Measurements from ENCODE around the gene EREG. TPM values are rescaled to one million over a fixed set of nuclear protein-coding genes. Genes with fewer than 3 reads are reported as not detected.

Gene EREG
- total and polyA plus RNA-seq, 10 of the 15 experiments (the other 5 are each of a cell fraction or from before 2014, with no cell fraction given): not detected

DNA sequence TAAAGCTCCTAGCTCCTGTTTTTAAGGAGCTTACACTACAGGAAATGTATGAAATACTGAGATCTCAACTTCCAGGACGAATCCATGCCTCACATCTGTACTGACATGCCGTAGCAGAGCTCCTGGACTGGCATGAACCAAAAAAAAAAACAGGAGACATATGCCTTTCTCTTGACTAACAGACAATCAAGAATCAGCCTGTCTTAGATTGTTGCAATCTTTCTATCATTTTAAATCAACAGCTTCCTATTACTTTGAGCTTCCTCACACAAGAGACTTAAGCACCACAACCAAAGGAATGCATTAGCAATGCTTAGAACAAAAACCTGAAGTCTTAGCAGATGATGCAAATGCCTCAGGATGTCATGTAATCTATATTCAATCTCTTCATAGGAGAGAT is 45.3 kb downstream of the EREG start:
- H3K79me2 ChIP-seq (ENCODE audit: control insufficient read depth, insufficient read depth, low read length): no peaks in the 10 kb centered on the region
- no peaks in the 10 kb centered on the region for H3K4me1 ChIP-seq (ENCODE audit: control insufficient read depth, insufficient read depth, low read length)
- no peak for ATAC-seq
- POLR2A ChIA-PET: no interaction called here
- H3K4me3 ChIP-seq: no peak overlapping the region
- WGBS (ENCODE audit: insufficient coverage, insufficient replicate concordance, low lambda C conversion rate, missing lambda C conversion rate): 25% methylated on average over 2 of the region's 2 CpGs
- intact Hi-C loops (cut with micrococcal nuclease; ENCODE audit: unreplicated experiment): no loop called here
- CTCF ChIA-PET: interaction anchor here (0.7 to 1.2 kb wide), 2 partner anchors 11 to 50 kb away, joined by 4 read pairs; no protein-coding TSS in a partner anchor
- no peak overlapping the region for H2AFZ ChIP-seq (ENCODE audit: control insufficient read depth, low read depth, low read length)
- H3K9me3 ChIP-seq (replicated peaks; ENCODE audit: control insufficient read depth, insufficient read depth, low read length): no peaks in the 10 kb centered on the region
- no peaks in the 10 kb centered on the region for H4K20me1 ChIP-seq (ENCODE audit: control insufficient read depth, insufficient read depth)
- no peak for FAIRE-seq
- no peak overlapping the region for H3K9ac ChIP-seq (ENCODE audit: control insufficient read depth, insufficient read depth, low read length)
- RAD21 ChIA-PET (ENCODE audit: unreplicated experiment): no interaction called here
- no peaks in the 10 kb centered on the region; a peak in 1 of 4 replicates for H3K27me3 ChIP-seq (replicated peaks in 1 of 2; ENCODE audit: control insufficient read depth in 2 of 2, insufficient read depth in 2 of 2, low read length in 1 of 2)
- TF ChIP-seq YBX1 (IDR thresholded peaks at IDR 0.05) (no peak), SRF (IDR thresholded peaks at IDR 0.05; ENCODE audit: low read depth in 2 of 2, low read length in 2 of 2) (no peak), ZSCAN29 (IDR thresholded peaks at IDR 0.05) (no peak), RAD21 (IDR thresholded peaks at IDR 0.05; ENCODE audit: insufficient read depth, low read depth, low read length) (no peak), POU2F2 (IDR thresholded peaks at IDR 0.05; ENCODE audit: borderline replicate concordance, low read depth, low read length) (no peak), ZNF217 (IDR thresholded peaks at IDR 0.05) (no peak), EGR1 (IDR thresholded peaks at IDR 0.05; ENCODE audit: borderline replicate concordance in 1 of 2, low read depth in 2 of 2, low read length in 2 of 2) (no peak)
- no TSS peak for BruUV-seq (replicated peaks)
- no peaks in the 10 kb centered on the region for H3K36me3 ChIP-seq (ENCODE audit: control insufficient read depth in 2 of 2, insufficient read depth in 2 of 2, low read length in 1 of 2)
- no peak overlapping the region for H3K4me2 ChIP-seq (ENCODE audit: control insufficient read depth, insufficient read depth)
- H3K27ac ChIP-seq (ENCODE audit: control insufficient read depth, insufficient read depth): no peak overlapping the region
- DNase-seq (ENCODE audit: low read depth, low spot score): no peak
- SMC1A ChIA-PET (ENCODE audit: uncharacterized antibody, unreplicated experiment): interaction anchor here (0.8 kb wide), 1 partner anchor 35 kb away, joined by 3 read pairs; the partner anchor contains the start of gene AREG
- in situ Hi-C loops (cut with MboI): no loop called here

- H3K4me3 ChIP-seq: no peak overlapping the region
- no TSS peak for BruUV-seq (replicated peaks)
- no peak overlapping the region for H3K4me2 ChIP-seq (ENCODE audit: control insufficient read depth, insufficient read depth)
- no peak for FAIRE-seq
- no peaks in the 10 kb centered on the region for H3K4me1 ChIP-seq (ENCODE audit: control insufficient read depth, insufficient read depth, low read length)
- H3K79me2 ChIP-seq (ENCODE audit: control insufficient read depth, insufficient read depth, low read length): no peaks in the 10 kb centered on the region
- intact Hi-C loops (cut with micrococcal nuclease; ENCODE audit: unreplicated experiment): no loop called here
- in situ Hi-C loops (cut with MboI): no loop called here
- H3K9me3 ChIP-seq (replicated peaks; ENCODE audit: control insufficient read depth, insufficient read depth, low read length): no peaks in the 10 kb centered on the region
- H3K27ac ChIP-seq (ENCODE audit: control insufficient read depth, insufficient read depth): no peak overlapping the region
- RAD21 ChIA-PET (ENCODE audit: unreplicated experiment): no interaction called here
- no peaks in the 10 kb centered on the region; a peak in 1 of 4 replicates for H3K27me3 ChIP-seq (replicated peaks in 1 of 2; ENCODE audit: control insufficient read depth in 2 of 2, insufficient read depth in 2 of 2, low read length in 1 of 2)
- POLR2A ChIA-PET: no interaction called here
- DNase-seq (ENCODE audit: low read depth, low spot score): no peak
- H3K36me3 ChIP-seq (ENCODE audit: control insufficient read depth in 2 of 2, insufficient read depth in 2 of 2, low read length in 1 of 2): no peaks in the 10 kb centered on the region
- H4K20me1 ChIP-seq (ENCODE audit: control insufficient read depth, insufficient read depth): no peaks in the 10 kb centered on the region
- H2AFZ ChIP-seq (ENCODE audit: control insufficient read depth, low read depth, low read length): no peak overlapping the region
- no peak for ATAC-seq
- CTCF ChIA-PET: interaction anchor here (0.6 to 0.7 kb wide), 2 partner anchors 96 to 338 kb away, joined by 3 read pairs; no protein-coding TSS in a partner anchor
- no peak overlapping the region for H3K9ac ChIP-seq (ENCODE audit: control insufficient read depth, insufficient read depth, low read length)
- SMC1A ChIA-PET (ENCODE audit: uncharacterized antibody, unreplicated experiment): no interaction called here
- TF ChIP-seq IKZF2 (IDR thresholded peaks at IDR 0.05): no peak
- TF ChIP-seq RAD51 (IDR thresholded peaks at IDR 0.05): no peak
- TF ChIP-seq MEF2B (IDR thresholded peaks at IDR 0.05; ENCODE audit: partially characterized antibody, poor library complexity, severe bottlenecking): no peak
- TF ChIP-seq, protein P1, sequence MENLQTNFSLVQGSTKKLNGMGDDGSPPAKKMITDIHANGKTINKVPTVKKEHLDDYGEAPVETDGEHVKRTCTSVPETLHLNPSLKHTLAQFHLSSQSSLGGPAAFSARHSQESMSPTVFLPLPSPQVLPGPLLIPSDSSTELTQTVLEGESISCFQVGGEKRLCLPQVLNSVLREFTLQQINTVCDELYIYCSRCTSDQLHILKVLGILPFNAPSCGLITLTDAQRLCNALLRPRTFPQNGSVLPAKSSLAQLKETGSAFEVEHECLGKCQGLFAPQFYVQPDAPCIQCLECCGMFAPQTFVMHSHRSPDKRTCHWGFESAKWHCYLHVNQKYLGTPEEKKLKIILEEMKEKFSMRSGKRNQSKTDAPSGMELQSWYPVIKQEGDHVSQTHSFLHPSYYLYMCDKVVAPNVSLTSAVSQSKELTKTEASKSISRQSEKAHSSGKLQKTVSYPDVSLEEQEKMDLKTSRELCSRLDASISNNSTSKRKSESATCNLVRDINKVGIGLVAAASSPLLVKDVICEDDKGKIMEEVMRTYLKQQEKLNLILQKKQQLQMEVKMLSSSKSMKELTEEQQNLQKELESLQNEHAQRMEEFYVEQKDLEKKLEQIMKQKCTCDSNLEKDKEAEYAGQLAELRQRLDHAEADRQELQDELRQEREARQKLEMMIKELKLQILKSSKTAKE (IDR thresholded peaks at IDR 0.05; ENCODE audit: low read depth, poor library complexity, severe bottlenecking): no peak
- TF ChIP-seq CHD1 (IDR thresholded peaks at IDR 0.05; ENCODE audit: low read depth, low read length): no peak
- TF ChIP-seq SMAD5 (IDR thresholded peaks at IDR 0.05; ENCODE audit: low read depth): no peak
- TF ChIP-seq CREM (IDR thresholded peaks at IDR 0.05; ENCODE audit: low read depth): no peak
- no peak for TF ChIP-seq ATF2 (IDR thresholded peaks at IDR 0.05; ENCODE audit: low read length)
Observed at GRCh38 chr4:74412225-74412624, 47.3 kb downstream of the EREG start.

All from GM12878 (cell line).